Measurements from ENCODE around the gene SHKBP1.
"Not testable (repeated sequence)": the region's sequence is repeated elsewhere in the genome, so short reads cannot be mapped to it uniquely, and the experiment has no call there.

SHKBP1 gene, protein sequence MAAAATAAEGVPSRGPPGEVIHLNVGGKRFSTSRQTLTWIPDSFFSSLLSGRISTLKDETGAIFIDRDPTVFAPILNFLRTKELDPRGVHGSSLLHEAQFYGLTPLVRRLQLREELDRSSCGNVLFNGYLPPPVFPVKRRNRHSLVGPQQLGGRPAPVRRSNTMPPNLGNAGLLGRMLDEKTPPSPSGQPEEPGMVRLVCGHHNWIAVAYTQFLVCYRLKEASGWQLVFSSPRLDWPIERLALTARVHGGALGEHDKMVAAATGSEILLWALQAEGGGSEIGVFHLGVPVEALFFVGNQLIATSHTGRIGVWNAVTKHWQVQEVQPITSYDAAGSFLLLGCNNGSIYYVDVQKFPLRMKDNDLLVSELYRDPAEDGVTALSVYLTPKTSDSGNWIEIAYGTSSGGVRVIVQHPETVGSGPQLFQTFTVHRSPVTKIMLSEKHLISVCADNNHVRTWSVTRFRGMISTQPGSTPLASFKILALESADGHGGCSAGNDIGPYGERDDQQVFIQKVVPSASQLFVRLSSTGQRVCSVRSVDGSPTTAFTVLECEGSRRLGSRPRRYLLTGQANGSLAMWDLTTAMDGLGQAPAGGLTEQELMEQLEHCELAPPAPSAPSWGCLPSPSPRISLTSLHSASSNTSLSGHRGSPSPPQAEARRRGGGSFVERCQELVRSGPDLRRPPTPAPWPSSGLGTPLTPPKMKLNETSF

GRCh38 chr19:40576585-40577451, at the start of gene SHKBP1:
Gene SHKBP1 (plus strand): TSS chr19:40576873. CDS start chr19:40576900, 27 bp downstream.
- DNase-seq (ENCODE audit: low spot score), result peak; percentile 94

- no peak for DNase-seq (ENCODE audit: low spot score)
Observed at GRCh38 chr19:40528078-40528477, 48.6 kb upstream of the SHKBP1 start.

GRCh38 chr19:40528533-40529092, 48.1 kb upstream of the SHKBP1 start:
- DNase-seq (ENCODE audit: low spot score), result no peak

DNA sequence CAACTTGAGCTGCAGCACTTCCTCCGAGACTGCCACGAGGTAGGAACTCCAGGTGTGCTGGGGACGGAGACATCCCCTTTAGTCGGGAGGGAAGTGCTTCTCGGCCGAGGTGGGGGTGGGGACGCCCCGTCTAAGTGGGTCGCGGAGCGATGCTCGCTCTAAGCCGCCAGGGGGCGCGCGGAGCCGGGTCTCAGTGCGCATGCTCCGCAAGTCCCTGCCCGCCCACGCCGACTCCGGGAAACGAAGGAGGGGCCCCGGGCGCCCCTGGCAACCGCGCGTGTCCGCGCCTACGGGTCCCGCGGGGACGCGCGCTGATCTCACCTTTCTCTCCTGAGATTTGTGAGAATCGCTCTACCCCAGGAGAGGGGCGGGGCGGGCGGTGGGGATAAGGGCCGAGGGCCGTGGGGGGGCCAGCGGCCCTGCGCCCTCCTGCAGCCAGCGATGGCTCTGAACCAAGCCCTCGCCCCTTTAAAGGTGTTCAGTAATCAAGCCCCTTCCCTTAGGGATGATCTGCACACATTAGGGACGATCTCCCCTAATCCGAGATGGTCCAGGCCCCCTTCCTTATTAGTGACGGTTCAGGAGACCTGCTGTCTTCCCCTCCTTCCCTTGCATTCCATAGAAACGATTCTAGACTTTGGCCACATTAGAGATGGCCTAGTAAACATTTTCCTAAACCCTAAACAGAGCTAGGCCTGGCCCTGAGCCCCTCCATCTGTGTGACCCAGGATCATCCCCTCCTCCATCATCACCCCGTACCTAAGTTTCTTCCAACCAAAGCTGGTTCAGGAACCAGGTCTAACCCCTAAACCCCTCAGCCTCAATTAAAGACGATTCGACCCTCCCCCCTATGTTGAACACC, 47.3 kb upstream of the SHKBP1 start:
- peak; percentile 96 for DNase-seq (ENCODE audit: low spot score)

GRCh38 chr19:40530091-40530901, 46.4 kb upstream of the SHKBP1 start:
- peak; percentile 85 for DNase-seq (ENCODE audit: low spot score)

- DNase-seq (ENCODE audit: low spot score), result no peak
Observed at GRCh38 chr19:40533508-40533907, 43.2 kb upstream of the SHKBP1 start.

GRCh38 chr19:40534148-40534547, 42.5 kb upstream of the SHKBP1 start:
- DNase-seq (ENCODE audit: low spot score), result no peak

DNA sequence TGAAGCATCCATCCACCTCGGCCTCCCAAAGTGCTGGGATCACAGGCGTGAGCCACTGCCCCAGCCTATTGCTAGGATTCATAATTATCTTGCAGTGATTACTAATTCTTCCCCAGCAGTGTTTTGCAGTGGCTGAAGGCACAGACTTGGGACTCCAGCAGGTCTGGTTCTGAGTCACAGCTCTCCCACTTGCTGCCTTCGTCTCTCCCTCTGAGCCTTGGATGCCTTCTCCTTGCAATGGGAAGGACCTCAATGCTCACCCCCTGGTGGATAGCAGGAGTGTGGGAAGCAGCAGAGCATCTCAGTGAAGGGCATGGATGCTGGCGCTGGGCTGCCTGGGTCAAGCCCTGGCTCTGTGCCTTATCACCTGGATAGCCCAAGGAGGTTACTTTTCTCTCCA, 37.6 kb upstream of the SHKBP1 start:
- no peak for DNase-seq (ENCODE audit: low spot score)

GRCh38 chr19:40542202-40542859, 34.3 kb upstream of the SHKBP1 start:
- no peak for DNase-seq (ENCODE audit: low spot score)

DNA sequence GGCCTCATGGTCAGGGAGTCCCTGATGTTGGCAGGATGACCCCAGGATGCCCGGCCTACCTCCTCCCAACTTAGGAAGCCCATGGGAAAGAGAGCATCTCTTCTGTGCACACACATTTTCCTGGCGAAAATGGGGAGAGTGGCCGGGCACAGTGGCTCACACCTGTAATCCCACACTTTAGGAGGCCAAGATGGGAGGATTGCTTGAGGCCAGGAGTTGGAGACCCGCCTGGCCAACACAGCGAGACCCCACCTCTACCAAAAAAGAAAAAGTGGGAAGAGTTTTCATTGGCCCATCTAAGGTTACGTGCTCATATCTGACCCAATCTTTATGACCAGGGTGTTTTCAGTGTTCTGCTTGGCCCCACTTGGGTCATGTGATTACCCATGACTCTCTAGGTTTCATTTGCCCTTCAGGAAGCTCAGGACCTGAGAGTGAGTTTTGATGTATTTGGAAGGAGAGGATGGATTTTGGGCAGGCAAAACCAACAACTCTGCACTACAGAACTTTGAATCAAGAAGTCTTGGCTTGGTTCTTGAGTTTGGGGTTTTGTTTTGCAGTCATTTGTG, 33.6 kb upstream of the SHKBP1 start:
- no peak for DNase-seq (ENCODE audit: low spot score)

GRCh38 chr19:40546153-40546841, 30.4 kb upstream of the SHKBP1 start:
- not testable (repeated sequence) for DNase-seq (ENCODE audit: low spot score)

DNA sequence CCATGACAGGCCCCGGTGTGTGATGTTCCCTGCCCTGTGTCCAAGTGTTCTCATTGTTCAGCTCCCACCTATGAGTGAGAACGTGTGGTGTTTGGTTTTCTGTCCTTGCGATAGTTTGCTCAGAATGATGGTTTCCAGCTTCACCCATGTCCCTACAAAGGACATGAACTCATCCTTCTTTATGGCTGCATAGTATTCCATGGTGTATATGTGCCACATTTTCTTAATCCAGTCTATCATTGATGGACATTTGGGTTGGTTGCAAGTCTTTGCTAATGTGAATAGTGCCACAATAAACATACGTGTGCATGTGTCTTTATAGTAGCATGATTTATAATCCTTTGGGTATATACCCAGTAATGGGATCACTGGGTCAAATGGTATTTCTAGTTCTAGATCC, 29.5 kb upstream of the SHKBP1 start:
- not testable (repeated sequence) for DNase-seq (ENCODE audit: low spot score)

DNA sequence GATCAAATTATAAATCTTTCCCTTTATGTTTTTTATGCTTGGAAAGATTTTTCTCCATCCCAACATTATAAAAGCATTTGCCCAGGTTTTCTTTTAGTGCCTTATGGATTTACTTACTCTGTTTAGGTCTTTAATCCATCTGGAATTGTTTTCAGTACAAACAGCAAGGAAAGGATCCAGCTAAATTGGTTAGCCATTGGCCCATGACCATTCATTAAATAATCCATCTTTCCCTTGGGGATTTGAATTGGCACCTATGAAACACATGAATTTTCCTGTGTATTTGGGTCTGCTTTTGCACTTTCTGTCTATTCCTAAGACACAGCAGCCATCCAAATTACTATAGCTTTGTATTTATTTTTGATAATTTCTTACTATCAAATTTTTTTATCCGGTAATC, 28.8 kb upstream of the SHKBP1 start:
- DNase-seq (ENCODE audit: low spot score), result no peak

GRCh38 chr19:40549007-40549708, 27.5 kb upstream of the SHKBP1 start:
- peak; percentile 94 for DNase-seq (ENCODE audit: low spot score)

DNA sequence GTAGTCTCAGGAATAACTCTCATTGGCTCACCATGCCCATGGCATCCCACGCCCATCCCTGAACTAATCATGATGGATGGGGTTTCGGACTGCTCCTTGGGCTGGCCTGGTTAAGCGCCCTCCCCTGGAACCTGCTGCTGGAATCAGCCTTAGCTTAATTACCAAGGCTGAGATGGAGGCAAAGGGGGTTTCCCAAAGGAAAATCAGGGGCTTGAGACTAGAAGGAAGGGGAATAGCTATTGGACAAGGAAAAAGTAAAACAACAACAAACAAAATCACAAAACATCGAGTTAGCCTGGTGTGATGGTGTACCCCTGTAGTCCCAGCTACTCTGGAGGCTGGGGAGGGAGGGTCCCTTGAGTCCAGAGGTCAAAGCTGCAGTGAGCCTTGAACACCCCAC, 25.7 kb upstream of the SHKBP1 start:
- no peak for DNase-seq (ENCODE audit: low spot score)

GRCh38 chr19:40552848-40553247, 23.8 kb upstream of the SHKBP1 start:
- no peak for DNase-seq (ENCODE audit: low spot score)

DNA sequence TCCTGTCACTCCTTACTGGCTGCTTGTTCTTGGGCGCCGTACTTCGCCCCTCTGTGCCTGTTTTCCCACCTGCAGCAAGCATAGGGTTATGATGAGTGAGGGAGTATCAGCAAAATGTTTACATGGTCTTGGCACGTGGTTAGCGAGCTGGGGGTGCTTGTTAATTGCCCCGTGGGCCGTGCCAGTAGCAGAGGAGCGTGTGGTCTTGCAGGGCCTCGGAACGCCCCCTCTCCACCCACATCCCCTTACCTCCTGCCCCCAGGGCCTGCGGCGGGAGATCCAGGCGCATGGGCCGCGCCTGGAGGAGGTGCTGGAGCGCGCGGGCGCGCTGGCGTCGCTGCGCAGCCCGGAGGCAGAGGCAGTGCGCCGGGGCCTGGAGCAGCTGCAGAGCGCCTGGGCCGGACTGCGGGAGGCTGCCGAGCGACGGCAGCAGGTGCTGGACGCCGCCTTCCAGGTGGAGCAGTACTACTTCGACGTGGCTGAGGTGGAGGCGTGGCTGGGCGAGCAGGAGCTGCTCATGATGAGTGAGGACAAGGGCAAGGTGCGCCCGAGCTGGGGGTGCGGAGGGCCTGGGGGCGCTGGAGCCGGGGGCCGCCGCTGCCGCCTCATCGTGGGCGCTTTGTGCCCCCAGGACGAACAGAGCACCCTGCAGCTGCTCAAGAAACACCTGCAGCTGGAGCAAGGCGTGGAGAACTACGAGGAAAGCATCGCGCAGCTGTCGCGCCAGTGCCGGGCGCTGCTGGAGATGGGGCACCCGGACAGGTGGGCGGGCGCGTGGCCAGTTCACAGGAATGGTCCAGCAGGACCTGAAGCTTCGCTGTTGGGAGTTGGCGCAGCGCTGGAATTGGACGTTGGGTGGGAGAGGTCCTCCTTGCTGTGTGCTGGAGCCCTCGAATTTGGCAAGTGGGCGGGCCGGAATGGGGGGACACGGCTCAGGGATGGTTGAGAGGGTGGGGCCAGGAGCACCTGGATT, 22.5 kb upstream of the SHKBP1 start:
- DNase-seq (ENCODE audit: low spot score), result no peak

All from ecto neural progenitor cell (in vitro differentiated cells).